Glomerular visceral epithelial cell (primary cell): ENCODE data around the gene BRI3.
A peak's percentile ranks its signal among the peaks of the same experiment; 100 is the strongest.

Experiments used
- DNase-seq: peaks from one replicate; pipeline ENCODE4 v3.0.0-alpha.2; 2016; ENCODE audit errors: extremely low spot score

Gene BRI3

DNA sequence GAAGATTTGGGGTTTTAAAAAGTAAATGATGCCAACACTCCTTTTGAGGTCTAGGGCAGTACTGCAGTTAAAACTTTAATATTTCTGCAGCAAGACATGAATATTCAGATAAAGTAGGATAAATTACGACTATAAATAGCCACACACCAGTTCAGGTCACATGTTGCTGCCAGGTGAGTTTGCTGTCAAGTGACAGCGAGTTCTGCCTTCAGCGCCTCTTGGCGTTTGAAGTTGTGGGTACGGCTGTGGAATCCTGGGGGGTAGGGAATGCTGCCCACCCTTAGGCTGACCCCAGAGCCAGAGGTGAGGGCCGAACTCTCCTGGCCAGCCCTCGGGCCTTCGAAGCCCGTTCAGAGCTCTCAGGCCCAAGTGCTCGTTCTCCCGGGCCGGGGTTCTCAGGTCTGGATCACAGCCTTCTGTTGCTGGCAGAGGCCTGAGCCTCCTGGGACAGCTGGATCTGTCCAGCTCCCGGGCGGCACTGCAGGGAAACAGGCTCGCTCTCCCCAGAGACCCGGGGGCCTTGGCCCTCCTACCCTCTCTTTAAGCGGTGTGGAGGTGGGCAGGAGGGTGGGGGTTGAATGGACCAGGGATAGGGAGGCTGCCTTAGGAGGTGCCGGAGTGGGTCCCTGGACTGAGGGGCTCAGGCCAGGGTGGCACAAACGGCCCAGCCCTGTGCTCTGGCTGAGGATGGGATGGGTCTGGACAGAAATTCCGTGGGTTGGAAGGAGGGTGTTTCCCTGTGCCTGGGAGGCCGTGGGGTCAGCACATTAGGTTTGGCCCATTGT lies 5.4 kb downstream of the BRI3 start:
- no peak for DNase-seq

DNA sequence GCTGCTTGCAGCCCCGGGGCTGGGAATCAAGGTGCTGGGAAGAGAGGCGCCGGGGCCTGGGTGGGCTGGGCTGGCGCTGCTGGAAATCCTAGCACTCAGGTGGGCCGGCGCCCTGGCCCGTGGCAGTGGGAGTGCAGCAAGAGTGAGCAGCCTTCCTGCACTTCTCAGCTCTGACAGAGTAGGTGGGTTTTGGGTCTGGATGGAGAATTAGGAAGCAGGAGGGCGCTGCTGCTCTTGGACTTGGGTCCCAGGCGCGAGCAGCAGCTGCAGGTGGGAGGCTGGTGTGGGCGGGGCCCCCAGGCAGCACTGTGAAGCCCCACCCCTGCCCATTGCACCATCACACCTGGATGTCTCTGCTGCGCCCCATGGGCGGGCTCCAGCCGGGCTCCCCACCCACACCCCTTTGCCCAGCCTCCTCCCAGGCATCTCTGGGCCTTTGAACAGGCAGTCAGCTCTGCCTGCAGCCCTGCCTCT lies 6.0 kb downstream of the BRI3 start:
- no peak for DNase-seq

DNA sequence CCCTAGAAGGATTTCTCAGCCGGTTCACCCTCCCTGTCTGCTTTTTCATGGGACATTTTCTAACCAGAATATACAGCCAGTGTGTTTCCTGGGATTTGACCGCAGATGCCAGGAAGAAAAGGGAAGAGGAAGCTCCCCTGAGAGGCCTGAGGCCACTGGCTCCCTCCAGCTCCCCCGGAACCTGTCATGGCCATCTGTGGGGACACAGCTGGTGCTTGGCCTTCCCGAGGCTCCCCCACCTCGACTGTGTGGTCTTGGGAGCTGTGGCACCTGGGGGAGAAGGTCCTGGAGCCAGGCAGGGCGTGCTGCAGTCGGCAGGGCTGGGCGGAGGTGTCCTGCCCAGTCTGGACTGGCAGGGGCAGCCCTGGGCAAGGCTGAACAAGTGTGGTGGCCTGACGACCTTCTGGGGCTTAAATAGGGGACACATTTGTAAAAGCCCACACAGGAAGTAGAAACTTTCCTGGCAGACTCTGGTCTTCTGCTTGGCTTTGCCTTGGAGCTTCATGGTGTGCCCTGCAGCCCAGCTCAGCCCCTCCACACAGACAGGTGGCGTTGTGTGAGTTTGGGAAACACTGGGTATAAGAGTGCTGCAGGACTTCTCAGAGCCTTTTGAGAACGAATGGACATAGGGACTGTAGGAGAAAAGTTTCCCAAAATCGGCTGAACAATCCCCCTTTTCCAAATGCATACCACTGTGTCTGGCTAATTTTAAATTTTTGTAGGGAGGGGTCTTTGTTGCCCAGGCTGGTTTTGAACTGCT lies 6.8 kb downstream of the BRI3 start:
- DNase-seq = no peak

DNA sequence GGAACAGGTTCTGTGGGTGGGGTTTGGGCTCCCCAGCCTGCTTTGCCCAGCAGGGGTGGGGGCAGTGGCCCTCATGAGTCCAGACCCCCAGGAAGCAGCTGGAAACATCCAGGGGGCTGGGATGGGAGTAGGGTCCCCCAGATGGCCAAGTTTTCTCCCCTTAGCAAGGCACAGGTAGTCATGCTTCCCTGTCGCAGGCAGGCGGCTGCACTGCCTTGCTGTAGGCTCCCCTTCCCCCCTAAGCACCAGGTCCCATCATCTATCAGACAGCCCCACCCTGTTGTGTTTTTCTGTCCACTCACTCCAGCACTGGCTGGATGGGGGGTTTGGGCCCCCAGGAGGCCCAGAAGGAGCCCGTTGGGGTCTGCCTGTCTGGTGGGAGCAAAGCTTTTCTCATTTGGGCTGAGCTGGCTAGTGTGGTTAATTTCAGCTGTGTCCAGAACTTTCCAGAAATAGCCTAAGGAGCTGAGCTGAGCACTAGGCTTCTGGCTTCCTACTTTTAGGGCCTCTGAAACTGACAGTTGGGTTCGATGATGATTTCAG lies 7.9 kb downstream of the BRI3 start:
- DNase-seq = no peak

DNA sequence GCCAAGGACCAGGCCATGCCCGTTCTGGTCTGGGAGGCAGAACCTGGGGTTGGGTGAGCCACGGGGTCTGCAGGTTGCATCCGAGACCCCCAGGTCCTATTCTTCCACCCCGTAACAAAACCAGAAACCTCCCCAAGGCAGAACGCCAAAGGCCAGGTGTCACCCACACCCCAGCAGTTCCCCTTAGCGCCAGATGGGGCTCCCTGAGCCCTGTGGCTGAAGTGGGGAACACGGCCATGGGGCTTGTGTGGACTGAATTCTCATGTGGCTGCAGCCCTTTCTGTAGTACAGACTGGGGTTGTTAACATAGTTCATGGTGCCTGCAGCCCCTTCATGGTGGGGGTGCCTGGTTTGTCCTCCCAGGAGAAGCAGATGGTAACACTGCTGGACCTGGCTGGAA lies 10.2 kb downstream of the BRI3 start:
- DNase-seq = no peak

DNA sequence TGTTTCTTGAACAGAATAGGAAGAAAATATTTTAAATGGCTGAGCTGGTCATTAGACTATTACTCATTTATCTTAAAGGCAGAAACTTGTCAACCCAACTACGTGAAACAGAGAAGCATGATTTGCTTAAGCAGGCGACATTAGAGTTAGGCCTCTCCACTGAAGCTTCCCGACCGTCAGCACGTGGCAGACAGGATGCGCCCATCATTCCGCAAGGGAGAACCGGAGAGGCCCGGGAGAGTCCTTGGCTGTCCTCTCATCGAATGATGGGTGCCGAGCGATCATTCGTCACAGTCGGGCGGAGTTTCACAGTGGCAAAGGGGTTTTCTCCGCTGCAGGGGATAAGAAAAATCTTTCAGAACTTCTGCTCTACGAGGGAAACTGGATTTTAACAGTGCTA lies 11.8 kb downstream of the BRI3 start:
- no peak for DNase-seq

DNA sequence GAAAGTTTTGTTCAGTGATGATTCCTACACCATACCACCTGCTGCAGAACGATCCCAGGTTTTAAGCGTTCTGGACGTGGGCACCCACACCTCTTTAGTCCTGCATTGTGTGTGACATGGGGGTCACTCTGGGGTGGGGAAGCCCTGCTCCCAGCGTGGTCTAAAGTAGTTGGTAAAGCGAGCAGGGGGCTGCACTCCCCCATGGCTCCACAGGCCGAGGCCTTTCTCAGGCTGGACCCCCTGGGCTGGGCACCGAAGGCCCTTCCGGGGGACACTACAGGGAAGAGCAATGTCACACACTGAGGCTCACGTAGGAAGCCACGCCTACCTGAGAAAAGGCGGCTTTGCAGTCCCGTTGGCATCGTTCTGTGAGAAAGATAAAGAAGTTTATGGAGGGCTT lies 12.3 kb downstream of the BRI3 start:
- no peak for DNase-seq

DNA sequence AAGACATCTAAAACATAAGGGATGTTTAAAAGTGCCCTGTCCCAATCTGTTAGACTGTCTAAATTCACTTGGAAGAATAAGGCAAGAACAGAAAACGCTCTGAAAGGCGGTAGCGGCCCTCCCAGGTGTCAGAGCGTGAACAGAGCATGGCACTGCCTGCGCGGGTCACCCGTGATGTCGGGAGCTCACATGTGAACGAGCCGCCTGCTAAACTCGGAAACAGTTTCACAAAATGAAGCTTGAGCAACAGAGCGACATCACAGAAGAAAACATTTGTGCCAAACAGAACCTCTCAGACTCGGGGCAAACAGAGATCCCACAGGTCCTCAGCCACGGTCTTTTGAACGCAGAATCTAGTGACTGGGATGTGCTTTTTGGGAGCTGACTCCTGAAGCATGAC lies 12.8 kb downstream of the BRI3 start:
- DNase-seq = no peak

DNA sequence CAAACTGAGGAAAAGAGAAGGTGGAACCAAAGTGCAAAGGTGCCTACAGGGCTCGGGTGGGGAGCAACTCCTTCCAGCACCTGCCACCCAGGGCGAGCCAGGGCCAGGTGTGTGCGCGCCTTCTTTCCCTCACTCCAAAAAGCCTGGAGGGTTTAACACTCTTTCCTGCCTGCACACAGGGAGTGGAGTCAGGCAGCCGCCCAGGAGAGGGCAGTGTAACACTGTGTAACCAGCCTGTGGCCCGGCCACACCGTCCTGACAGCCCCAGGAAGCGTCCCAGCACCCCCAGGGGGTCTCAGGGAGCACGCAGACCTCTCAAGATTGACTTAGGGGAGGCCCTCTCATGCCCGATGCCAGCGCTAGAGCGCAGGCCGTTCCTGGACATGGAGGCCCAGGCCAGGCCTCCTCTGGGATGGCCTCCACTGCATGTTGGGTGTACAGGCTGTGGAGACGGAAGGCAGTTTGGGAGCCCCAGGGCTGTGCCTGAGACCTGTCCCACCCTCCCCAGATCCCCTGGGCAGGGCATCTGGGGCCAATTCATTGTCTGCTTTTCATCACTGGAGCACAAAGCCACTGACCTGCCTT lies 13.4 kb downstream of the BRI3 start:
- peak; percentile 61 for DNase-seq

DNA sequence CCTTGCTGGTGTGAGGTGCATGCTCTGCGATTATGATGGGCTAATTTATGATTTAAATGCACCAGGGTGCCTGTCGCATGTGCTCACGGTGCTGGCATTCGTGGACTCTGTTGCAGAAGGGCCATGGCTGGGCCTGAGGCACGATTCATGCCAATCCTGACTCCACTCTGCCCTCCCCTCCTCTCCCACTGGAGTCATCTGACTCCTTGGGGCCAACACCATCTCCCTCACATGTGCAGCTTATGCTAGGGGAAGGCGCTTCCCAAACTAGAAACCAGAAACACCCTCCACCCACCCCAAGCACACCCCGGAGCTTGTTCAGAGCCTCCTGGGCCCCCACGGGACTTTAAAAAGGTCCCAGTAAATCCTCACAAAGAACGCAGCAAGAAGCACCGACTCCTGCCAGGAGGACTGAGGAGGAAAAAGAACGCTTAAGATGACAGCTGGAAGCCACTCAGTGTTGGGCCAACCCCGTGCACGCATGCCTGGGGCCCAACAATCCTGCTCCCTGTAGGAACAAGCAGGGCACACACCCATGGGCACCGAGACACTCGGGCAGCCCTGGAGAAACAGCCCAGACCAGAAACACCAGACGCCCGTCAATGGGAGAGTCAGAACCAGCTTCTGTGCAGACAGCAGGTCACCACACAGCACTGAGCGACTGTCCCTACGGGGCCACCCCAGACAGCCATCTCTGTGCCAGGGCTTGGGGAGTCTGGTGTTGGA lies 14.1 kb downstream of the BRI3 start:
- no peak for DNase-seq

DNA sequence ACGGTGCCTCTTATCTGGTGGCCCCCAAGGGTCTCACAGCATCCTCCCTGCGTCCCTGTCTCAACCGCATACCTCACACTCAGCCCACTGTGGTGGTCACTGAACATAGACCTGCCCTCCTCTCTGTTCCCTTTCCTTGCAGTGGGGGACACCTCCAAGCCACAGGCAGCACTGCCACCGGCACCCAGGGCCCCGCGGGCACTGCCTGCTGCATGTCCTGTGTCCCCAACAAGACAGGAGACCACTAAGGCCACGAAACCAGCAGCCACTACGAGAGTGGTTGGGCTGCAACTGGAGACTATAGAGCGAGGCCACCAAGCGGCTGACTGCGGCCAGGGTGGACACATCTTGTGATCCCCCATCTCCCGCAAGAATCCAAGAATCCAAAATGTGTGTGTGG lies 15.3 kb downstream of the BRI3 start:
- no peak for DNase-seq

DNA sequence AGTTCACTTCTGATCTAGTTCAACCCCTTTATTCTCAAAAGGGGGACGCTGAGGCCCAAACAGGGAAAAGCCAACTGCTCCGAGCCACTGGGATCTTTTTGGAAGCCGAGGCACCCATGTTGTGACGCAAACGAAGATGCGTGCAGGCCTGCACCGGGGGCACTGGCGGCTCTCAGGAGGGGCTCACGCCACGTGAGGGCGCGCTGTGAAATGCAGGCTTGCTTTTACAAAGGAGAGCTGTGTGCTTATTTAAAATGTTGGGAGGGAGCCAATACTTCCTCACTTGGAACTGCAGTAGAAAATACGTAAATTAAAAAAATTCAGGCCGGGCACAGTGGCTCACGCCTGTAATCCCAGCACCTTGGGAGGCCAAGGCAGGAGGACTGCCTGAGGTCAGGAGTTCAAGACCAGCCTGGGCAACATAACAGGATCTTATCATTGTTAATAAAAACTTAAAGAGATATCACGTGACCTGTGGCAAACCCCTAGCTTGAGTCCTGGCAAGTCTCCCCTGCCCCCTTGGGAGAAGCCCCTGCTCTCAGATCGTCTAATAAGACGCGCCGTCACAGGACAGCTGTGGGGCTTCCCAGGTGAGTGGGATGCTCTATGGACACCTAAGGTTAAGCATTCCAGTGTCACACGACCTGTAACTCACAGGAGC lies 16.3 kb downstream of the BRI3 start:
- DNase-seq = no peak

DNA sequence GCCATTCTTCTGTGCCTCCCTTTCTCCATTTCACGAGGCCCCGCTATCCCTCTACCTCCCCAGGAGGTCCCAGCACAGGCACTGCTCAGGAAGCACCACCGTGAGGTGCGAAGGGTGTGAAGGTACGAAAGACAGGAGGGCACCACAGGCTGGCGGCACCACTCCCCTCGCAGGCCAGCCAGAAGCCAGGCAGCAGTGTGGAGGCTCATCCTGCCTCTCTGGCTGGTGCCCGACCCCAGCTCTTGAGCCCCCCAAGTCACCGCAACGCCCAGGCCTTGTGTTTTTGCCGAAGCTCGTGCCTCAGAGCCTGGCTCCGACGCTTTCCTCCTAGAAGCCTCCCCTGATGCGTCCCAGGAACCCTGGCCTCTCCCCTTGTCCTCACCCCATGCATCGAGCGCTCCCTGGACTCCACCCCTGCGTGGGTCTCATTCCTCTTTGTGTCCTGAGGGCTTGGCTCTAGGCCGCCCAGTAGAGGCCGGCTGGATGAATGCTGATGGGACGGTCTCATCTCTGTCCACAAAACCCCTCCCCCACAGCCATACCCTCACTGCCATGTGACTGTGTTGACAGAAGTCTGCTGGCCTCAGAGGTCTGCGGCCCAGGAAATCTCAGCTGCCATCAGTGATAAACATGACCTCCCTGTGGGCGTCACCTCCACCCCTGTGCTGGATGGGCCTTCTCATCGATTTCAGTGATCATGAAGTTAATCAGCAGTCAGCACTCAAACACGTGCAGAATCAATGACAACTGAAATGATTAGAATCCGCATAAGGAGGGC lies 19.3 kb downstream of the BRI3 start:
- DNase-seq = no peak

DNA sequence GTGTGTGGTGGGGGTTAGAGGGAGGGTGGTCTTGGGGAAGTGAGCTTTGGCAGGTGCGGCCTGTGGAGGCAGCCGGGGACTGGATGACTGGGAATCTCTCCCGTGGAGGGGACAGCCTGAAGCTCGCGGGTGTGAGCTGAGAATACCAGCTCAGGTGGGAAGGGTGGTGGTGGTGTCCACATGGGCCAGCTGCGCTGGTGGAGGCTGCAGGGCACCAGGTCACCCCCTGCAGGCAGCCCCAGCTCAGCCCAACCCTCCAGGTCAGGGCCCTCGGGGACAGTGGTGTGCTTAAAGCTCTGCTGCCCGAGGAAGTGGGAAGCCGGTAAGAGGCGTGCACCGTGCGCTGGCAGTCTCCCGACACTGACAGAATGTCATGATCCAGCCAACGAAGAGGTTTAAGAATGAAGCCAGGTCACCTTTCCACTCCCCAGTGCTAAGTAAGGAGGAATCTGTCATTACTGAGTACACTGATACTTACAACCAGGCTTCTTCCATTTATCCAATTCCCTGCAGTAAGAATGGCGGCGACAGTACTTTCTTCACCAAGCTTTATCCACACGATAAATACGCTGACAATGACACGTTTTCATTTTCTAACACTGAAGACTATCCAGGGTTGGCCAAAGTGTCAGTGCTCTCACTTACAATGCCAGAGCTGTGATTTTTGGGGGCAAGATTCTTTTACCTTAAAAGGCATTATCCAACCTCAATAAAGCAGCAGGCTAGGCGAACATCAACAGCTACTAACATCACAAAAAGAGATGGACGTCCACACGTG lies 20.4 kb downstream of the BRI3 start:
- no peak for DNase-seq

DNA sequence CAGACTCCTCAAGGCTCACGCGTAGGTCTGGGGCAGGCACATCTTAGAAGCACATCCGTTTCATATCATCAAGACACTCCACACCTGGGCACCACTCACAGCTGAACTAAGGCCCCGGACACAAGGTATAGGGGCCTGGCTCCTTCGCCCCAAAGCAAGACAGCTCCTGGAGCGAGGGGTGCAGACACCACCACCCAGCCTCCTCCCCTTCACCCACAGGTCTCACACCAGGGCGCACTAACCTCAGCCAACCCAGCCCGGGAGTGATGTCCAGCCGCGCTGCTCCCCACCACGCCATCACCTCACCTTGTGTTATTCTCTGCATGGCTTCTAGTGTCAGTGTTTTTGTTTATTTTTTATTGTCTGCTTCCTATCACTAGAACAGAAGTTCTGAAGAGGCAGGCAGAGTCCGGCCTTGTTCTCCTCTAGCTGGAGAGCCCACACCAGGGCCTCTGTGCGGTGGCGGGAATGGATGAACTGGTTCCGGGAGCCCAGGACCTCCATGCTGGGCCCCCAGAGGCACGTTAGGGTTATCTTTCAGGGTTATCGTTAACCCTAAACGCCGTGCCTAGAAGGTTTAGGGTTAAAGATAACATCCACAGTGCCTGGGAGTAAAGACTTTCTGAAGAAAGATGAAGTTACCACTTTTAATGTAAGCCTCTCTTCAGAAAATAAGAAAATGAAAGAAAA lies 21.8 kb downstream of the BRI3 start:
- DNase-seq = no peak

DNA sequence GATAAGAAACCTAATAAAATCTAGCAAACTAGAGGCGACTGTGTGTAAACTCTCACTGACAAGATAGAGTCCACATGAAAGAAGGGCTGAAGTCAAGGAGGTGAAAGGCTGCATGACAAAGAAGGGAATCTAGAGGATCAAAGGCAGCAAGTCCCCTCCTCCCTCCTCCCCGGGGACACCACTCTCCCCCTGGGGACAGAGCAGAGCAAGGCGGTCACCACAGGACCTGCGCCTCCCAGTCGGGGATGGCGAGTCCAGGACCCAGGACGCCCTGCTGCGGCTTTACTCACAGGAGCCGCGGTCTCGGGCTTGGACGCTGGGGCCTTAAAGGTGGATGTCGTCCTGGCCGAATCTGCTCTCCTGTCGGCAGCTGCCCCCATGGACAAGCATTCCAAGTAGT lies 22.4 kb downstream of the BRI3 start:
- no peak for DNase-seq

DNA sequence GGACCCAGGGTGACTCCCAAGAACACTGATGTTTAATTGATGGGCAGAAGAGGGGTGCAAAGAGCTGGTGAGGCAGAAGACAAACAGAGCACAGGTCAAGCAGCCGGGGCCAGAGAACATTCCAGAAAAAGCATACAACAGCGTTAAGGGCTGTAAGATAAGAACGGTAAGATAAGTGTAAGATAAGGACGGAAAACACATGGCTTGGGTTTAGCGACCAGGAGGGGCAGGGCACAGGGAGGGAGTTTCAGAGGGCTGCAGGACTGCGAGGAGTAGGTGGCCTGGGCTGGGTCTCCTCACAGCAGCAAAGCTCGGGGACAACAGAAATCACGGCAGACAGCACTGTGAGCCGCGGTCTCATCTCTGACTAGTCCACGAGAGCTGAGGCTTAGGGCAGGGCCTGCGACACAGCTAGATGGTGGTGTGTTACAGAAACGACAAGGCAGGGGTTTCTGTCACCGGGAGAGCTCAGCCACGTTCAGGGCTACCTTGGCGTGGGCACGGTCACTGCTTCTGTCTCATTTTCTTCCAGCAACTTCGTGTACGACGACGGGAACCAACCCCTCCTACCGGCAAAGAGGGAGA lies 24.6 kb downstream of the BRI3 start:
- no peak for DNase-seq

DNA sequence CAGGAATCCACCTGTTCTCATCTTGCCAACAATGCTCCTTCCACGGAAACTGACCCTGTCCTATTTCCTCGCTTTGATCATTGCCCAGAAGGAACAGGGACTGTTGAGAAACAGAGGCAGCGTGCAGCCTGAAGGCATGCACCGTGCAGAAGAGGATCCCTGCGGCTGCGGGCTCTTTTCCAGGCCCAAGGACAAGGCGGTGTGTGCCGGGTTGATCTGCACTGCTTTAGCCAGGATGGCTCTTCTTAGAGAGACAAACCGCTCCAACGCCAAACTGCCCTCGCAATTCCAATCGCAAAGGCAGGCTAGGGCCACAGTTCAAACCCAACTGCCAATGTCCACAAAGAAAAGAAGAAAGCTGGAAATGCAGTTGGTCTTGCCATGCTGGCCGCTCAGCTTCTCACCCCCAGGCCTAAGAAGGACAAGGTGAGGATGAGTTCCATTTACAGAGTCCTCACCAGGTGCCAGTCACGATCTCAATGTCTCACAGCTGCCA lies 26.5 kb downstream of the BRI3 start:
- no peak for DNase-seq

DNA sequence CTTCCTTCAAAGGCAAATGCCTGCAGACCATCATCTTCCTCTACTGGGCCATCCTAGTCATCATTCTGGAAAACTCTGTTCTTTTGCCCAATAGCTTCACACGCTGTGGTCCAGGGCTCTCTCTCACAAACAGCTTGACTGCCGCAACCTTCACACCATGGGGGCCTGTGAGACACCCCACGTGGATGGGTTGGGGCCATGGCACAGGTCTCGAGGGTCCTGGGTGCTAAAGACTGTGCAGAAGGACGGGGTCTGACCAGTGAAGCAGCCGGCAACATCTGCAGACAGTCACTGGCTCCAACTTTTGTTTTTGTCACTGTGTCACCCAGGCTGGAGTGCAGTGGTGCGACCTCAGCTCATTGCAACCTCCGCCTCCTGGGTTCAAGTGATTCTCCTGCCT lies 28.1 kb downstream of the BRI3 start:
- DNase-seq = no peak
